Middle frontal gyrus (tissue), 1 donor: ENCODE data around the gene KDM4C.
"Not testable (repeated sequence)": the region's sequence is repeated elsewhere in the genome, so short reads cannot be mapped to it uniquely, and the experiment has no call there.

Source experiments
- DNase-seq: peaks from one replicate; pipeline ENCODE4 v3.0.0-alpha.2; 2015; ENCODE audit warnings: low spot score; ENCODE audit errors: extremely low spot score

Gene KDM4C

DNA sequence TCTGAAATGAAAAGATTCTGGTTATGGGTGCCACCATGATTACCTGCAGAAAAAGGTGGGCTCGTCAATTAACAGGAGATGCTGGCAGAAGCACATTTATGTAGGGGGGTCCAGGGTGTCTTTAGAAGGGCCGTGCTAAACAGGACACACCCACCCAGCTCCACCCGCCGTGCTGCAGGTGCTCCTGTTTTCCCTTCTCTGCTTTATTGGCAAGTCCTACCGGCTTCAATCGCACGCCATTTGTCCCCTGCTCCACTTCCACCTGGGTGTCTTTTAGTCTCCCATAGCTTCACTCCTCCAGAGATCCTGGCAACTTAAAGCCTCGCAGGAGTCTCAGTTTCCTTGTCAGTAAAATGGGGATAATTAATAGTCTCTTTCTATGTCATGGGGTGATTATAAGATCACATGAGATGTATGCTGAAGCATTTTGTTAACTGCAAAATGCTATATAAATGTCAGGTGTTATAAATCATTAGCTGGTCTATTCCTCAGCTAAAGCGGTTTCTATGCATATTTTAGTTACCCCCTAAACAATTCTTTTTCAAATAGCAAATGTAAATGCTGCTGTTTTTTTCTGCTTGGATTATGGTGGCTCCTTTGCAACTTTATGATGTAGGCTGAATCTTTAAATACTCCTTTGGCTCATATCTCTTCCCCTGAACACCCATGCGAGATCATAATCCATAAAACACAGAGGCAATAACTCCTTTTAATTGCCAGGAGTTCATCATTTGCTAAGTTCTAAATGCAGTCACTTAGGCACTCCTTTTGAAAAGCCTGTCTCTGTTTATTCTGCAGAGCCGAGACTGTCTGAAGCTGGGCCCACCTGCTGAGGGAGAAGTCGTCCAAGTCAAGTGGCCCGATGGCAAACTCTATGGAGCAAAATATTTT lies 406.9 kb downstream of the KDM4C start:
- DNase-seq: no peak

- DNase-seq: no peak
Measured at GRCh38 chr9:7165331-7165975, 407.7 kb downstream of the KDM4C start.

- DNase-seq: no peak
Measured at GRCh38 chr9:7166074-7166473, 408.3 kb downstream of the KDM4C start.

- no peak for DNase-seq
Measured at GRCh38 chr9:7169717-7170389, 412.1 kb downstream of the KDM4C start.

- no peak for DNase-seq
Measured at GRCh38 chr9:7171396-7172153, 413.8 kb downstream of the KDM4C start.

- no peak for DNase-seq
Measured at GRCh38 chr9:7172154-7173115, 414.7 kb downstream of the KDM4C start.

GRCh38 chr9:7173139-7173538 lies 415.4 kb downstream of the KDM4C start:
- DNase-seq: no peak

GRCh38 chr9:7174301-7174700 lies 416.5 kb downstream of the KDM4C start:
- no peak for DNase-seq

- DNase-seq: no peak
Measured at GRCh38 chr9:7174884-7175283, 417.1 kb downstream of the KDM4C start.

GRCh38 chr9:7176561-7176960 lies 418.8 kb downstream of the KDM4C start:
- DNase-seq: no peak

DNA sequence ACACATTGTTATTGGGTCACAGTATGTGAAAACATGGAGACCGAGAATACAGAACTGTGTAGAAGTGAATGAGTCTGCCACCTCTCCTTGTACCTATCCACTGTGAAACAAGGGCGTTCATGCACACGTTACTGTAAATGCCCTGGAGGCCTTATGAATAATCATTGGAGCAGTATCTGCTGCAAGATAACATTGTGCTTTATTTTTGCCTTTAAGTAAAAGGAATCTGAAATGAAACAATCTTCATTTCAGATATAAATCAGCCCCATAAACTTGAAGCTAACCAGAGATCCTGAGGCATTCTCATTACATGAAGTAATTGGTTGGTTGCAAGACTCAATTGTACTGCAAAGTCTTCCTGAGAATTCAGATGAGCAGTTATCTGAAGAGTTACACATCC lies 419.6 kb downstream of the KDM4C start:
- no peak for DNase-seq

DNA sequence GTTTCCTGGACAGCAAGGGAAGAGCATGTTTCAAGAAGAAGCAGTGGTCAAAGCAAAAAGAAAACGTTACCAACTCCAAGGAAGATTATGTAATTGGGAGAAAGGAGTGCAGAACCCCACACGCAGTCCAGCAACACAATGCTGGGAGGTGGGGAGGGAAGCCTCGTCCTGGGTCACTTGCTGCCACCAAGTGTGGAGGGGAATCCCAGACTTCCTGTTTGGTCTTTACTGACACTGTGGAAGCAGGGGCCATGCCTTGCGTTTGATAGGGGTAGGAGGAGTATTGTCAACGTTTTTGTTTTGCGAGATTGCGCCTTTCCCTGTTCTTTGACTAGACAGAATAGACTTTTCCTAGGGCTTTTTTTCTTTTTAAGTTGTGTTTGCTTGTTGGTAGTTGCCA lies 421.0 kb downstream of the KDM4C start:
- no peak for DNase-seq

DNA sequence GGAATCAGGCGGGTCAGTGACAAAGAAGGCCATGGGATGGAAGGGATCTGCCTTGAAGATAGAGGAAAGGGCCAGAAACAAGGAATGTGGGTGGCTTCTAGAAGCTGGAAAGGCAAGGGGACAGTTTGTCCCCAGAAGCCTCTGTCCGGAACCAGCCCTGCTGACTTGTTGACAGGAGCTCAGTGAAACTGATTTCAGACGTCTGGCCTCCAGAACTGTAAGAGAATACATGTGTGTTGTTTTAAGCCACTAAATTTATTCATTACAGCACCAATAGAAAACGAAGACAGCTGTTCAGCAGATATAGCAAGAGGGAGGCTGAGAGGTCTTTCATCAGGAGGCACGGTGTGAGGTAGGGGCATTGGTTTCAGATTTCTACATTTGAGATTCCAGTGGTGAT lies 422.5 kb downstream of the KDM4C start:
- DNase-seq: no peak

DNA sequence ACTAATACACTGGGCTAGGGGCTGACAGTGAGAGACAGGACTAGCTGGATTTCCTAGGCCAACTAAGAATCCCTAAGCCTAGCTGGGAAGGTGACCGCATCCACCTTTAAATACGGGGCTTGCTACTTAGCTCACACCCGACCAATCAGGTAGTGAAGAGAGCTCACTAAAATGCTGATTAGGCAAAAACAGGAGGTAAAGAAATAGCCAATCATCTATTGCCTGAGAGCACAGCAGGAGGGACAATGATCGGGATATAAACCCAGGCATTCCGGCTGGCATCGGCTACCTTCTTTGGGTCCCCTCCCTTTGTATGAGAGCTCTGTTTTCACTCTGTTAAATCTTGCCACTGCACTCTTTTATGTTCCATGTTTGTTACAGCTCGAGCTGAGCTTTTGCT lies 425.4 kb downstream of the KDM4C start:
- not testable (repeated sequence) for DNase-seq

- DNase-seq: no peak
Measured at GRCh38 chr9:7185612-7186011, 427.8 kb downstream of the KDM4C start.

- DNase-seq: no peak
Measured at GRCh38 chr9:7186175-7186574, 428.4 kb downstream of the KDM4C start.

GRCh38 chr9:7192266-7192665 lies 434.5 kb downstream of the KDM4C start:
- no peak for DNase-seq

DNA sequence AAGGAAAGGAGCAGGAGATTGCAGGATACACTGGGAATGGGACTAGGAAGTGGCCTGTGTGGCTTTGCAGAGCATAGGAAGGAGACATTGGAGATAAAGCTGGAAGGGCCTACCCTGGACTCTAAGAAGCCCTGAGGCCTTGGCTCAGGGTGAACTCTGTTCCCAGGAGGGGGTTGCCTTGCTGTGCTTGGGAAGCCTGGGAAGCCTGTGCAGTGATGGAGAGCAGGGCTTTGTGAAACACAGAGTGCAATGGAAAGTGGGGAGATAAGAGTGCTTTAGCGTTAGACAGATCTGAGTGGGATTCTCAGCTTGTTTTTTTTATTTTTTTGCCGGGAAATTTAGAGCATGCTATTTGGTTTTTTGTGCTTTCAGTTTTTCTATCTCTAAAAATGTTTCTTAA lies 437.8 kb downstream of the KDM4C start:
- no peak for DNase-seq

DNA sequence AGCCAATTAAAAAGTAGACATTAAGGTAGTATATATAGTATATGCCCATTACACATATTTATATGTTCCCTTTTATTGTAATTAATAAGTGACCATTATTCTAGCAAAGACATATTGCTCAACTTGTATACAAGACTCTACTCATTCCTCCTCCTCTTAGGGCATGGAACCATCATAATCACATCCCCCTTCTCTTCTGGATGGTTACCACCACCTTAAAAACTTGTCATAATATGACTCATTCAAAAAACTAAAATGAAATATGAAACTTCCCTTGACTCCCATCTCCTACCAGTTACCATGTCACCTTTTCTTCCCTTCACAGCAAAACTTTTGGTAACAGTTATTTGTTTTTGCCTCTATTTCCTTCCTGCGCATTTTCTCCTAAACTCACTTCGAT lies 438.7 kb downstream of the KDM4C start:
- no peak for DNase-seq

GRCh38 chr9:7201196-7201595 lies 443.4 kb downstream of the KDM4C start:
- no peak for DNase-seq
